GM12878 (cell line): ENCODE data around the gene FOXP1. TPM values are rescaled to one million over a fixed set of nuclear protein-coding genes. Genes with fewer than 3 reads are reported as not detected.
"Not testable (repeated sequence)": the region's sequence is repeated elsewhere in the genome, so short reads cannot be mapped to it uniquely, and the experiment has no call there.

ENCODE experiments used
- ATAC-seq: fragments of 200-7000 bp; cut with Tn5 transposase; 3 replicates; pipeline ENCODE4 v1.9.1; 2020; ENCODE audit warnings: mild to moderate bottlenecking, moderate library complexity
- BruUV-seq: library from RNA; stranded (reverse); fragments of 400-500 nt; replicated peaks from 2 replicates; lab custom pipeline; 2021; lab: Mats Ljungman, UMichigan
- CTCF ChIA-PET: fragments of 300-600 bp; sonication (Branson Sonifier 250); formaldehyde crosslinking; extraction: SDS; loops from one replicate; lab custom pipeline; 2021; ENCODE audit warnings: inconsistent platforms; lab: Yijun Ruan, JAX
- POLR2A ChIA-PET: fragments of 350-600 bp; formaldehyde crosslinking; extraction: SDS; loops from one replicate; lab custom pipeline; 2021; ENCODE audit warnings: inconsistent platforms; lab: Charles Lee
- RAD21 ChIA-PET: fragments of 300-600 bp; sonication (Branson Sonifier 250); formaldehyde crosslinking; loops from one replicate; lab custom pipeline; 2023; ENCODE audit warnings: antibody characterized with exemption; ENCODE audit not compliant: unreplicated experiment; lab: Charles Lee
- SMC1A ChIA-PET: fragments of 300-600 bp; sonication (Branson Sonifier 250); formaldehyde crosslinking; loops from one replicate; lab custom pipeline; 2023; ENCODE audit not compliant: unreplicated experiment, uncharacterized antibody; lab: Charles Lee
- DNase-seq: peaks from one replicate; pipeline ENCODE4 v3.0.0-alpha.2; 2011; ENCODE audit warnings: low read depth, low spot score
- FAIRE-seq: peaks from 3 replicates; lab custom pipeline; 2011; peaks lifted over from hg19 to GRCh38; lab: Jason Lieb, UNC
- H2AFZ ChIP-seq: 2 replicates; pipeline ENCODE4 v1.6.0; 2011; ENCODE audit warnings: low read depth, low read length, control low read depth; ENCODE audit not compliant: control insufficient read depth
- H3K27ac ChIP-seq: 2 replicates; pipeline ENCODE4 v1.5.1; 2011; ENCODE audit warnings: control low read depth; ENCODE audit not compliant: control insufficient read depth, insufficient read depth
- H3K27me3 ChIP-seq, 2 experiments: replicated peaks in 1 of 2; 2 replicates each; pipeline versions ENCODE4 v1.6.0 to v1.6.1; 2011; ENCODE audit warnings: low read length in 1 of 2; ENCODE audit not compliant: control insufficient read depth in 2 of 2, insufficient read depth in 2 of 2
- H3K36me3 ChIP-seq, 2 experiments: 2 replicates each; pipeline ENCODE4 v1.5.1; 2011; ENCODE audit warnings: low read length in 1 of 2; ENCODE audit not compliant: control insufficient read depth in 2 of 2, insufficient read depth in 2 of 2
- H3K4me1 ChIP-seq: 2 replicates; pipeline ENCODE4 v1.6.1; 2011; ENCODE audit warnings: mild to moderate bottlenecking, low read length, moderate library complexity, mixed read lengths; ENCODE audit not compliant: control insufficient read depth, insufficient read depth
- H3K4me2 ChIP-seq: 2 replicates; pipeline ENCODE4 v1.6.0; 2011; ENCODE audit warnings: control low read depth; ENCODE audit not compliant: control insufficient read depth, insufficient read depth
- H3K4me3 ChIP-seq: fragments of 200-600 bp; sonication (generic); 2 replicates; pipeline ENCODE4 v1.5.1; 2016
- H3K79me2 ChIP-seq: 2 replicates; pipeline ENCODE4 v1.6.0; 2011; ENCODE audit warnings: low read length; ENCODE audit not compliant: control insufficient read depth, insufficient read depth
- H3K9ac ChIP-seq: 2 replicates; pipeline ENCODE4 v1.8.0; 2011; ENCODE audit warnings: low read length, control low read depth, mixed read lengths; ENCODE audit not compliant: control insufficient read depth, insufficient read depth
- H3K9me3 ChIP-seq: replicated peaks from 3 replicates; pipeline ENCODE4 v1.5.1; 2011; ENCODE audit warnings: mild to moderate bottlenecking, low read length; ENCODE audit not compliant: control insufficient read depth, insufficient read depth
- H4K20me1 ChIP-seq: 2 replicates; pipeline ENCODE4 v1.6.0; 2011; ENCODE audit not compliant: control insufficient read depth, insufficient read depth
- BCLAF1 ChIP-seq: fragments of 450-650 bp; IDR thresholded peaks from 2 replicates; pipeline ENCODE4 v1.6.1; 2017; ENCODE audit warnings: antibody characterized with exemption, mild to moderate bottlenecking, moderate library complexity
- ELK1 ChIP-seq: IDR thresholded peaks from 2 replicates; pipeline ENCODE4 v1.6.1; 2012; ENCODE audit warnings: low read depth, low read length, improper control_type of control experiment
- HDGF ChIP-seq: fragments of 450-650 bp; IDR thresholded peaks from 2 replicates; pipeline ENCODE4 v1.6.1; 2016; ENCODE audit warnings: antibody characterized with exemption
- IKZF2 ChIP-seq, 2 experiments: fragments of 450-650 bp; IDR thresholded peaks; 2 replicates each; pipeline ENCODE4 v1.6.1; 2017; ENCODE audit warnings: mild to moderate bottlenecking in 2 of 2, moderate library complexity in 2 of 2
- POLR2A ChIP-seq: IDR thresholded peaks from 2 replicates; pipeline ENCODE4 v1.6.1; 2011; ENCODE audit warnings: low read depth, mild to moderate bottlenecking, low read length
- SUZ12 ChIP-seq: fragments of 200-600 bp; sonication (generic); IDR thresholded peaks from one replicate; pipeline ENCODE4 v1.6.1; 2018; ENCODE audit warnings: antibody characterized with exemption, mild to moderate bottlenecking; ENCODE audit not compliant: unreplicated experiment
- ZNF687 ChIP-seq: fragments of 450-650 bp; IDR thresholded peaks from 2 replicates; pipeline ENCODE4 v1.6.1; 2017; ENCODE audit warnings: mild to moderate bottlenecking, moderate library complexity
- ZZZ3 ChIP-seq: IDR thresholded peaks from 2 replicates; pipeline ENCODE4 v1.6.1; 2011; ENCODE audit warnings: low read depth; ENCODE audit not compliant: control insufficient read depth, insufficient read length
- WGBS: methylation state at CpG from one replicate; pipeline ENCODE4 v1.1.6; 2016; ENCODE audit warnings: low lambda C conversion rate; ENCODE audit not compliant: insufficient replicate concordance, insufficient coverage; ENCODE audit errors: missing lambda C conversion rate; 5-methylcytosine and 5-hydroxymethylcytosine counted together
- in situ Hi-C: fragments of 300-500 bp; cut with MboI; formaldehyde crosslinking; loops from 9 replicates; pipeline ENCODE4 v1.14.3; 2018; ENCODE audit warnings: mixed read lengths
- intact Hi-C: fragments of 100-400 bp; cut with micrococcal nuclease; formaldehyde crosslinking; loops from one replicate; pipeline ENCODE4 v1.14.2; 2022; ENCODE audit not compliant: unreplicated experiment
- polyA plus RNA-seq, 11 experiments: library from polyadenylated mRNA; depleted of rRNA in 4 of 11; unstranded in 6 of 11; stranded (reverse) in 5 of 11; fragments of >200 nt; fragmentation: Nextera tagmentation in 4 of 11; fragmentation: Illumina TruSeq in 1 of 11; extraction: Ambion mirVana in 4 of 11; extraction: Trizol in 1 of 11; gene quantifications; 1 replicate in 1 of 11; 2 replicates in 10 of 11; pipeline versions ENCODE4 v1.2.1 to v1.2.3, GENCODE V29; 2011 to 2016; ENCODE audit warnings: inconsistent platforms in 2 of 11, missing spikeins in 2 of 11, low read depth in 1 of 11
- total RNA-seq, 4 experiments: library from RNA; depleted of rRNA in 3 of 4; stranded (reverse); fragments of >200 nt in 3 of 4; fragmentation: Illumina TruSeq in 1 of 4; extraction: Trizol in 1 of 4; gene quantifications; 2 replicates each; pipeline versions ENCODE4 v1.2.1 to v1.2.3, GENCODE V29; 2013 to 2021

Gene FOXP1
- total and polyA plus RNA-seq, 10 of the 15 experiments (the other 5 are each of a cell fraction or from before 2014, with no cell fraction given) = 0.05 to 1.6 (median 0.20) TPM; not detected in 1

- H3K9me3 ChIP-seq, H3K4me1 ChIP-seq, FAIRE-seq, H3K36me3 ChIP-seq, RAD21 ChIA-PET, H3K27ac ChIP-seq, ATAC-seq, H3K9ac ChIP-seq, H2AFZ ChIP-seq, CTCF ChIA-PET, H3K4me3 ChIP-seq, POLR2A ChIA-PET, H3K4me2 ChIP-seq, H3K79me2 ChIP-seq, H4K20me1 ChIP-seq, DNase-seq, SMC1A ChIA-PET, in situ Hi-C loops, H3K27me3 ChIP-seq, BruUV-seq, intact Hi-C loops: not testable (repeated sequence)
- WGBS = 90% methylated on average over 5 of the region's 5 CpGs
Observed at GRCh38 chr3:71324224-71324623, 259.3 kb downstream of the FOXP1 start.

GRCh38 chr3:71323558-71323957, 260.0 kb downstream of the FOXP1 start:
- POLR2A ChIA-PET = no interaction called here
- no peak overlapping the region for H3K27ac ChIP-seq
- intact Hi-C loops = no loop called here
- no peak overlapping the region for H3K4me2 ChIP-seq
- FAIRE-seq (no peak), ATAC-seq (no peak), DNase-seq (no peak)
- H3K79me2 ChIP-seq = no peaks in the 10 kb centered on the region
- 60% methylated on average over 5 of the region's 5 CpGs for WGBS
- no peaks in the 10 kb centered on the region for H3K4me1 ChIP-seq
- H3K9ac ChIP-seq = no peak overlapping the region
- H2AFZ ChIP-seq = no peak overlapping the region
- peaks cover 0 to 2% of the 10 kb centered on the region in 2 experiments; a peak in 2 of 4 replicates for H3K27me3 ChIP-seq
- H4K20me1 ChIP-seq = no peaks in the 10 kb centered on the region
- H3K9me3 ChIP-seq = no peaks in the 10 kb centered on the region
- no TSS peak for BruUV-seq
- CTCF ChIA-PET = no interaction called here
- SMC1A ChIA-PET = no interaction called here
- in situ Hi-C loops = no loop called here
- no peak overlapping the region for H3K4me3 ChIP-seq
- RAD21 ChIA-PET = no interaction called here
- H3K36me3 ChIP-seq = no peaks in the 10 kb centered on the region
- no peak for TF ChIP-seq ZZZ3
- TF ChIP-seq ZNF687 = no peak
- no peak for TF ChIP-seq ELK1
- TF ChIP-seq POLR2A = no peak
- TF ChIP-seq IKZF2 (IDR thresholded peaks at IDR 0.05) = no peak
- no peak for TF ChIP-seq HDGF
- TF ChIP-seq BCLAF1 = no peak
- no peak for TF ChIP-seq SUZ12
